Brain microvascular endothelial cell (primary cell): ENCODE data around the gene MSANTD2.
A peak's percentile ranks its signal among the peaks of the same experiment; 100 is the strongest.

ENCODE experiments used
- DNase-seq: peaks from one replicate; pipeline ENCODE4 v3.0.0-alpha.2; 2020
- H3K27ac ChIP-seq: fragments of 250-450 bp; sonication (Bioruptor Pico); 2 replicates; pipeline ENCODE4 v1.5.1; 2020; ENCODE audit warnings: mild to moderate bottlenecking, moderate library complexity
- H3K27me3 ChIP-seq: fragments of 250-450 bp; sonication (Bioruptor Pico); replicated peaks from 2 replicates; pipeline ENCODE4 v1.5.1; 2020; ENCODE audit warnings: mild to moderate bottlenecking
- H3K36me3 ChIP-seq: fragments of 250-450 bp; sonication (Bioruptor Pico); replicated peaks from 2 replicates; pipeline ENCODE4 v1.5.1; 2020; ENCODE audit warnings: mild to moderate bottlenecking
- H3K4me3 ChIP-seq: 2 replicates; pipeline ENCODE4 v1.5.1; 2011; ENCODE audit warnings: low read depth, mild to moderate bottlenecking, control low read depth, low read length, moderate library complexity
- CTCF ChIP-seq: IDR thresholded peaks from 2 replicates; pipeline ENCODE4 v1.5.1; 2011; ENCODE audit warnings: low read depth, mild to moderate bottlenecking, moderate library complexity, low read length, control low read depth, inconsistent platforms; ENCODE audit errors: missing control alignments
- in situ Hi-C: cut with HindIII; loops from 2 replicates; pipeline ENCODE4 v1.10.0; 2017; ENCODE audit warnings: low sequenced_read_pairs, low pct_ligation_motif_present

Gene MSANTD2

DNA sequence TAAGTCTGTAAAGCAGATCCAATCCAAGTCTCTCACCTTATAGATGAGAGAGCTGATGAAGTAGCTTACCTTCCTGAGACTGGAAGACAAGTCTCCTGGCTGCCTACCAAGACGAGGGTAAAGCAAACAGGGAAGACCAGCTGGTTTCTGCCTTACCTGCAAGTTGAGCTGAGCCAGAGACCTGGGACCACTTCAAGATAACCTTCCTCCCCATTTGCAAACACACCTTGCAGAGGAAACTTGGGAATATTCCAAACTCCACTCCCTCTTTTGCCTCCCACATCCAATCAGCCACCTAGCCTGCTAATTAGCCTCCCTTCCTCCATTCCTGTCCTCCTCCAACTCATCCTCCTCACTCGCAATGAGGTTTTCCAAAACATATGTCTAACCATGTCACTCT is 41.6 kb upstream of the MSANTD2 start:
- H3K4me3 ChIP-seq = no peak overlapping the region
- in situ Hi-C loops = no loop called here

GRCh38 chr11:124841201-124841600 is 41.0 kb upstream of the MSANTD2 start:
- Histone ChIP-seq H3K27ac (no peak overlapping the region), H3K27me3 (peaks cover 76% of the 10 kb centered on the region), H3K36me3 (no peaks in the 10 kb centered on the region), H3K4me3 (no peak overlapping the region)
- in situ Hi-C loops = no loop called here
- TF ChIP-seq CTCF = no peak
- no peak for DNase-seq

More for the DNA sequence above, 41.6 kb upstream of the MSANTD2 start:
- TF ChIP-seq CTCF = no peak
- no peak for DNase-seq
- H3K36me3 ChIP-seq = no peaks in the 10 kb centered on the region
- H3K27ac ChIP-seq = no peak overlapping the region
- H3K27me3 ChIP-seq = peaks cover 82% of the 10 kb centered on the region

- Histone ChIP-seq H3K4me3 (no peak overlapping the region), H3K36me3 (no peaks in the 10 kb centered on the region), H3K27me3 (peaks cover 71% of the 10 kb centered on the region), H3K27ac (no peak overlapping the region)
- no peak for TF ChIP-seq CTCF
- in situ Hi-C loops = no loop called here
- DNase-seq = no peak
Observed at GRCh38 chr11:124840666-124841065, 40.5 kb upstream of the MSANTD2 start.

DNA sequence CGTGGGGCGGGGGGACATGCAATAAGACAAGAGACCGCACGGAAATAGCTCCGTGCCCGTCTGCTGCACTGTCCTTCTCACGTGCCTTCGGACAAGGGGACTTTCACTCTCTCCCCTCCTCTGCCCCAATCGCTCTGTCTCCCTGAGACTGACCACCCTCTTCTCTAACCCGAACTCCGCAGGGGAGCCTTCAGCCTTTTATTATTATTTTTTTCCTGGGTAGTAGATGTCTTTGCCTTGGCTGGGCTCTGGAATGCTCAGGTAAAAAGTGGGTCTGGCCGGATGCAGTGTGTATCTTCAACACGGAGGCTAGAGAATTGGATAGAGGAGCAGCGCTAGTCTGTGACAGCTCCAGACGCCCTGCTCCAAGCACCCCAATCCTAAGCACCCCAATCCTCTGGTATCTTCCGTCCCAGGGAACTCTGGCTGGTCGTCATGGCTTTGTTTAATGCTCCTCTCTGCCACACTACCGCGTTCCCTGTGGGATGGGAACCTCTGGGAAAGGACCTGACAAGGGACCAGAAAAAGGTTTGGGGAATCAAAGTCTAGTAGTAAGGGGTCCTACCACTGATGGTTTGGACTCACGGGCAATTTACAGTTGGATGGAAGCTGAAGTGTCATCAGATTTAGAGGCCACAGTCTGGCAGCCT is 39.9 kb upstream of the MSANTD2 start:
- no peak for DNase-seq
- Histone ChIP-seq H3K4me3 (peak overlapping the region; percentile 38), H3K36me3 (no peaks in the 10 kb centered on the region), H3K27me3 (peaks cover 65% of the 10 kb centered on the region), H3K27ac (no peak overlapping the region)
- TF ChIP-seq CTCF = no peak
- in situ Hi-C loops = no loop called here

- no peak for DNase-seq
- Histone ChIP-seq H3K36me3 (no peaks in the 10 kb centered on the region), H3K4me3 (peak overlapping the region; percentile 38), H3K27ac (no peak overlapping the region), H3K27me3 (peaks cover 57% of the 10 kb centered on the region)
- in situ Hi-C loops = no loop called here
- TF ChIP-seq CTCF = no peak
Observed at GRCh38 chr11:124839128-124839971, 39.1 kb upstream of the MSANTD2 start.
